ENCODE results near the gene PGA3. TPM values are rescaled to one million over a fixed set of nuclear protein-coding genes. Genes with fewer than 3 reads are reported as not detected.
A peak's percentile ranks its signal among the peaks of the same experiment; 100 is the strongest.
"Not testable (repeated sequence)": the region's sequence is repeated elsewhere in the genome, so short reads cannot be mapped to it uniquely, and the experiment has no call there.

Gene PGA3
- polyA plus RNA-seq: not detected

DNA sequence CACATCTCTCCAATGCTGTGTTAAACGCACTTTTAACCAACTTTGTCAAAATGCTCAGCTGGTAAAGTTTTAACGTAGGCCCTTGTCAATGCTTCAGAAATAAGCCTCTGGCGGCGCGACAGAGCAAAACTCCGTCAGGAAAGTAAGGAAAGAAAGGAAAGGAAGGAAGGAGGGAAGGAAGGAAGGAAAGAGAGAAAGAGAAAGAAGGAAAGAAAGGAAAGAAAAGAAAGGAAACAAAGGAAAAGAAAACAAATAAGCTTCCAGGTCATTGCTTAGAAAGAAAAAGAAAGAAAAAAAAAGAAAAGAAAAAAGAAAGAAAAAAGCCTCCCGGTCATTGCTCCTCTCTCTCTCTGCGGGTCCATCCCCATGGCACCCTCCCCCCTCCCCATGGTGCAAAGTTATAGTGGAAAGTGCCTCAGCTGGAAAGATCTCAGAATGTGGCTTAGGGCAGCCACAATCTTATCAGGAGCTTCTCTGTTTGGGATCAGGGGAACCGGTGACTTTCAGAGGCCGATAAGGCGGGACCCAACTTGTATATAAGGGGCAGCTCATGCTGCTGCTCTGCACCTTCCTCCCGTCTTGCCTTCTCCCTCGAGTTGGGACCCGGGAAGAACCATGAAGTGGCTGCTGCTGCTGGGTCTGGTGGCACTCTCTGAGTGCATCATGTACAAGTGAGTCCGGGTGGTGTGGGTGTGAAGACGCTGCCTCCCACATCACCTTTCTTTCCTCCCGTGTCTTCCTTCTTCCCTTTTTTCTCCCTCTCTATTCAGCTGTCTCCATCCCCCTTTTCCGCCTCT, at the start of gene PGA3:
PGA3 (plus strand) TSS at position 566 of the 797 bp plus-strand sequence; CDS start at position 616, 50 bp downstream.
- not testable (repeated sequence) for H3K4me1 Mint-ChIP-seq; H3K4me3 Mint-ChIP-seq; H3K9me3 Mint-ChIP-seq; H3K27me3 Mint-ChIP-seq (ENCODE audit: low read depth in 3 of 3); H3K27ac Mint-ChIP-seq; DNase-seq; H3K36me3 Mint-ChIP-seq

DNA sequence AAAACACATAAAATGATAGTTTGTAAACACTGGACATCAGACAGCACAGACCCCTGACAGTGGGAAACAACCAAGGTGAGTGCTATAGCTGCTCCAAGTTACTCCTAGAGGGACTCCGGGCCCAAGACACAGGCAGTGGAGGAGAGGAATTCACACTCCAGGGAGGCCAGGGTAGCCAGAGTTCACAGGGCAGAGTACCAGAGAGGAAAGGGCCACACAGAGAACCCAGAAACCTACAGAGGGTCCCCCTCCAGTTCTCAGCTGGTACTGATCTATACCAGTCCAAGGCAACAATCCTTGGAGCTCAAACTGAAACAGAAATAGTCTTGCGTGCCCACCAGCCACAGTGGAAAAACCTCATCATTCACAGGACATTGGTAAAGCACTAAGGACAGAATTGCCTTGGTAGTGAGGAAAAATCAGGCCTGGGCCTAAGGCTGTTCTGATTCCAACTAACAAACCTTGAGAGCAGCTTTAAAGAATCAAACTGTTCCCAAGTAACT, 49.7 kb upstream of the PGA3 start:
- DNase-seq: no peak
- Mint-ChIP-seq H3K4me3 (no peak overlapping the region), H3K4me1 (peaks cover 7% of the 10 kb centered on the region in 2 donors)

DNA sequence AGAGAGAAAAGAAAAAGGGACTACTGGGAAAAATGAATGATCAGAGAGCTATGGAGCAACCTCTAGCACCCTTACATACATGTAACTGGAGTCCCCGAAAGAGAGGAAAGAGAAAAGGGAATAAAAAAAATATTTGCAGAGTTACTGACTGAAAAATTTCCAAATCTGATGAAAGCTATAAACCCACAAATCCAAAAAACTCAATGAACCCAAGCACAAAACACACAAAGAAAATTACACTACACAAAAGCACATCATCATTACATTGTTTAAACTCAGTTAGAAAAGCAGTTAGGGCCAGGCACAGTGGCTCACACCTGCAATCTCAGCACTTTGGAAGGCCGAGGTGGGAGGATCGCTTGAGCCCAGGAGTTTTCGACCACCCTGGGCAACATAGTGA, 48.8 kb upstream of the PGA3 start:
- Mint-ChIP-seq H3K27ac (no peak overlapping the region), H3K4me1 (peaks cover 7% of the 10 kb centered on the region in 2 donors), H3K27me3 (ENCODE audit: low read depth in 3 of 3) (peaks cover 0 to 3% (median 1%) of the 10 kb centered on the region in 3 donors), H3K36me3 (peaks cover 6 to 23% (median 16%) of the 10 kb centered on the region in 3 donors), H3K4me3 (no peak overlapping the region), H3K9me3 (peaks cover 0 to 9% (median 5%) of the 10 kb centered on the region in 6 donors)
- no peak for DNase-seq

More for the DNA sequence above, 49.7 kb upstream of the PGA3 start:
- no peak overlapping the region for H3K27ac Mint-ChIP-seq
- H3K36me3 Mint-ChIP-seq: peaks cover 6 to 23% (median 16%) of the 10 kb centered on the region in 3 donors
- peaks cover 0 to 1% (median 0%) of the 10 kb centered on the region in 3 donors for H3K27me3 Mint-ChIP-seq (ENCODE audit: low read depth in 3 of 3)
- peaks cover 0 to 9% (median 5%) of the 10 kb centered on the region in 6 donors for H3K9me3 Mint-ChIP-seq

DNA sequence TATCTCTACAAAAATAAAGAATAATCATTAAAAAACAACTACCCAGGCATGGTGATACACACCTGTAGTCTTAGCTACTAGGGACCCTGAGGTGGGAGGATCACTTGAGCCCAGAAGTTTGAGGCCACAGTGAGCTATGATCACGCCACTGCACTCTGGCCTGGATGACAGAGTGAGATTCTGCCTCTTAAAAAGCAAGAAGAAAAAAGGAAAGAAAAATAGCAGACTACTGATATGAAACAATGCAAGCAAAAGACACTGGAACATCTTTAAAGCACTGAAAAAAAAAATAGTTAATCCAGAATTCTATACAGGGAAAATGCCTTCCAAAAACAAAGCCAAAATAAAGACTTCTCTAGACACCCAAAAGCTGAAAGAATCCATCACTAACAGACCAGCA, 48.0 kb upstream of the PGA3 start:
- DNase-seq: no peak
- Mint-ChIP-seq H3K9me3 (peaks cover 0 to 9% (median 5%) of the 10 kb centered on the region in 6 donors), H3K27ac (peak overlapping the region in 2 of 6 donors; percentile 30 to 31), H3K36me3 (peaks cover 6 to 23% (median 12%) of the 10 kb centered on the region in 3 donors), H3K27me3 (ENCODE audit: low read depth in 3 of 3) (peaks cover 1 to 6% (median 2%) of the 10 kb centered on the region in 3 donors), H3K4me3 (no peak overlapping the region), H3K4me1 (peaks cover 5 to 6% of the 10 kb centered on the region in 2 donors)

DNA sequence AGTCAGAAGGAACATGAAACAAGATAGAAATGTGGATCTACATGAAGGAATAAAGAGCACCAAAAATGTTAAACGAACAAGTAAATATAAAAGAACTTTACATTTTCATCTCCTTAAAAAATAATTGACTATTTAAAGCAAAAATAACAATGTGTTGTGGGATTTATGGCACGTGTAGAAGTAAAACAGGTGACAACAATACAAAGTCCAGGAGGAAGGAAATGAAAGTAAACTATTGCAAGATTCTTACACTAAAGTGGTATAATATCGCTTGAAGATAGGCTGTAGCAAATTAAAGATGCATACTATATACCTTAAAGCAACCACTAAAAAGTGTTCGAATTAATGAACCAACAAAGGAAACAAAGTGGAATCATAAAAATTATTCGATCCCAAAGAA, 47.6 kb upstream of the PGA3 start:
- Mint-ChIP-seq H3K9me3 (peaks cover 0 to 9% (median 5%) of the 10 kb centered on the region in 6 donors), H3K4me3 (no peak overlapping the region), H3K27me3 (ENCODE audit: low read depth in 3 of 3) (peaks cover 6 to 11% (median 6%) of the 10 kb centered on the region in 3 donors), H3K36me3 (peaks cover 6 to 23% (median 12%) of the 10 kb centered on the region in 3 donors), H3K27ac (peak overlapping the region in 1 of 6 donors; percentile 31), H3K4me1 (peaks cover 8 to 10% of the 10 kb centered on the region in 2 donors)
- DNase-seq: no peak

DNA sequence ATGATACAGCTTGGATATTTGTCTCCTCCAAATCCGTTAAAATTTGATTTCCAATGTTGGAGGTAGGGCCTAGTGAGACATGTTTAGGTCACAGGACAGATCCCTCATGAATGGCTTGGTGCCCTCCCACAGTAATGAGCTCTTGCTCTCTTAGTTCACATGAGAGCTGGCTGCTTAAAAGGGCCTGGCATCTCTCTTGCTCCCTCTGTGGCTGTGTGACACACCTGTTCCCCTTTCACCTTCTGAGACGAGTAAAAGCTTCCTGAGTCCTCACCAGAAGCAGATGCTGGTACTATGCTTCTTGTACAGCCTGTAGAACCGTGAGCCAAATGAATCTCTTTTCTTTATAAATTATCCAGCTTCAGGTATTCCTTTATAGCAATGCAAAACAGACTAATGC, 45.6 kb upstream of the PGA3 start:
- H3K27me3 Mint-ChIP-seq (ENCODE audit: low read depth in 3 of 3): peaks cover 16 to 23% (median 17%) of the 10 kb centered on the region in 3 donors
- H3K4me1 Mint-ChIP-seq: peaks cover 21 to 27% of the 10 kb centered on the region in 2 donors
- H3K4me3 Mint-ChIP-seq: no peak overlapping the region
- no peak for DNase-seq
- peaks cover 6 to 23% (median 12%) of the 10 kb centered on the region in 3 donors for H3K36me3 Mint-ChIP-seq
- H3K9me3 Mint-ChIP-seq: peaks cover 0 to 9% (median 5%) of the 10 kb centered on the region in 6 donors
- peak overlapping the region in 2 of 6 donors; percentile 5 to 38 for H3K27ac Mint-ChIP-seq

DNA sequence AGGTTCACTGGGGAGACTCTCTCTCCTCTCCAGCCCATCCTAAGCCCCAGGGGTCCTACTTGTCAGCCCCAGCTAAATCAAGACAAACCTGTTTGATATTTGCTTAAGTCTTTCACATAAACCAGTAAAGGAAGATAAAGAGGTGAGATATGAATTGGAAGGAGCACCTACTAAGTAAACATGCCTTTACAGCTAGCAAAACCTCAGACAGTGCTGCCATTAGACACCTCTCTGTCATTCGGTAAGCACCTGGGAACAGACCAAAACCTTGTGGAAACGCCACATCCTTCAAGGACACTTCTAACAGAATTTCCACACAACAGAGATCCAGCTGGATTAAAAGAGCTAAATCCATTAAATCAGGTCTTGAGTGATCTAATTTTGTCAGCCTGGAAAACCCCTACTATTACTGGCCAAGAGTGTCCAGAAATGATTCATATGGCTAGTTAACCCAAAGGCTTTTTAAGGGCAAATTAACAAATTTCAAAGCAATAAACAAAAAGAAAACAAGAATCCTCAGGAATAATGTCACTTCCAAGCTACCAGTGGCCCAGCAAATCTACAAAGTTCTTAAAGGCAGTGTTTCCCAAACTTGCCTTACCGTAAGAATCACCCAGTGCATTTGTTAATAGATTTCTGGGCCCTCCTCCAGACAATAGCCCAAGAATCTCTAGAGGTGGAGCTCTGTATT, 44.5 kb upstream of the PGA3 start:
- Mint-ChIP-seq H3K4me3 (peak overlapping the region in 1 of 5 donors; percentile 40), H3K4me1 (peaks cover 25 to 31% of the 10 kb centered on the region in 2 donors), H3K27ac (peak overlapping the region in 5 of 6 donors; percentile 75 to 95 (median 81)), H3K27me3 (ENCODE audit: low read depth in 3 of 3) (peaks cover 15 to 23% (median 19%) of the 10 kb centered on the region in 3 donors), H3K36me3 (peaks cover 6 to 23% (median 12%) of the 10 kb centered on the region in 3 donors), H3K9me3 (peaks cover 0 to 9% (median 5%) of the 10 kb centered on the region in 6 donors)
- DNase-seq: no peak

DNA sequence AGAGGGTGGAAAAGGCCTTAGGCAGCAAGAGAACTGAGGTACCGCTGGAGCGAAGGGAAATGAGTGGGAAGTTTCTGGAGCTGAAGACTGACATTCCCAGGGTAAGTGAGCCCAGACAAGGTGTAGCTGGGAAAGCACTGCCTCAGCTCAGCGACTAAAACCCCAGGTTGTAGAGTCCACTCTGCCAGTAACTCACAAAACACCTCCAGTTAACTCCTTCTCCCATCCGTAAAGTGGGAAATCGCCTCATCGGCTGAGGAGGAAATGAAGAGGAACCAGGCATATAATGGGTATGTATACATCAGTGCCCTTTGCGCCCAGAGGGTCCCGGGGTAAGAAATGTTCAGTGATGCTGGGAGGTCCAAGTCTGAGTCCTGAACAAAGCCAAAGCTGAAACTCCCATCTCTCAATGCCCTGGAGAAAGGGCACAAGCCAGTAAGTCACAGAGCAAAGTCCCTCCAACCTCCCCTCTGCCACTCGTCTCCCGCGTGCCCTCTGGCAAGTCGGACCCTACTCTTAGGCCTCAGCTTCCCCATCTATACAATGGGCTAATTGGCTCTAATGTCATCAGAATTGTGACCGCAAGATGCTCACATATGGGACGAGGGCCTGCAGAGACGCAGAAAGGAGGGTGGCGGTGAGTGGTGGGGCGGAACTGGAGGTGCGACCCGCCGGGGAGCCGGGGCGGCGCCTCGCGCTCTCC, 42.7 kb upstream of the PGA3 start:
- H3K9me3 Mint-ChIP-seq: no peaks in the 10 kb centered on the region
- H3K27ac Mint-ChIP-seq: peak overlapping the region; percentile 92 to 99 (median 94)
- peaks cover 31 to 36% of the 10 kb centered on the region in 2 donors for H3K4me1 Mint-ChIP-seq
- peak overlapping the region; percentile 82 to 93 (median 87) for H3K4me3 Mint-ChIP-seq
- H3K36me3 Mint-ChIP-seq: peaks cover 0 to 5% (median 0%) of the 10 kb centered on the region in 3 donors
- H3K27me3 Mint-ChIP-seq (ENCODE audit: low read depth in 3 of 3): peaks cover 15 to 23% (median 21%) of the 10 kb centered on the region in 3 donors
- DNase-seq: no peak

DNA sequence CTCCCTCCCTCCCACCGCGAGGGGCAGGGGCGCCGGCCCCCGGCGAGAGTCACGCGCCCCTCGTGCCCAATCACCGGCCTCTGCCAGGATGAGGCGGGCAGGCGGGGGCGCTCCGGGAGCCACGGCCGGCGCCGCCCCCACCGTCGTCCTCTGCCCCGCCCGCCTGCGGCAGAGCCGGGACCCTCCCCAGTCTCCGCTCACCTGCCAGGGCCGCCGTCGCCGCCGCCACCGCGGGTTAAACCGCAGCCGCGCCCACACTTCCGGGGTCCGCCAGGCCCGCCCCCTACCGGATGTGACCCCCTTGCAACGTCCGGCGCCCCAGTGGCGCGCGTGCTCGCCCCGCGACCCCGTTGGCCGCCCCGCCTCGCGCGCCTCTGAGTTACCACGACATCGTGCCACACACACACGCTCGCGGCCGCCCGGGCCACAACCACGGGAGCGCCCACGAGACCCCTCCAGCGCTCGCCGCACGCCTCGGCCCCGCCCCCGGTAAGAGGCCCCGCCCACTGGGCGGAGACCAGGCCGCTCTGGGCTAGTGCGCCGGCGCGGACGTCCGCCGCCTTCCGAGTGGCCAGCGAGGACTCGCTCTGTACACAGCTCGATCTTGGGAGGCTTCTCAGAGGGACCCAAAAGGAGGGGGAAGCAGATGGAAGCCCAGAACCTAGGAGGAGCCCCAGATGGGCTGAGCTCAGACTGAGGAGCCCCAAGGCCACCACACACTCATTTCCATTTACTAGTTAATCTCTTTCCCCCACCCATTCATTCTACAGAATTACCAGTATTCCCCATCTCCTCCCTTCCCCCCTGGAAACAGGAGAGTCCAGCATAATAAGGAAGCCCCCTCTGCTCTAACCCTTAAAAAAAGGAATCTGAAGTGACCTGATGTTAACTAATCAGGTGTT, 41.9 kb upstream of the PGA3 start, which contains the start of gene VPS37C:
VPS37C (minus strand) TSS at position 237 of the 902 bp plus-strand sequence. CDS start 22,597 bp downstream, outside the sequence.
- Mint-ChIP-seq H3K27me3 (ENCODE audit: low read depth in 3 of 3) (peaks cover 15 to 23% (median 21%) of the 10 kb centered on the region in 3 donors), H3K27ac (peak within 1 kb of the TSS; percentile 94 to 99 (median 96)), H3K4me1 (peaks cover 30 to 36% of the 10 kb centered on the region in 2 donors), H3K9me3 (no peaks in the 10 kb centered on the region), H3K4me3 (peak within 1 kb of the TSS; percentile 89 to 96 (median 93)), H3K36me3 (peaks cover 0 to 5% (median 0%) of the 10 kb centered on the region in 3 donors)
- peak; percentile 98 for DNase-seq

DNA sequence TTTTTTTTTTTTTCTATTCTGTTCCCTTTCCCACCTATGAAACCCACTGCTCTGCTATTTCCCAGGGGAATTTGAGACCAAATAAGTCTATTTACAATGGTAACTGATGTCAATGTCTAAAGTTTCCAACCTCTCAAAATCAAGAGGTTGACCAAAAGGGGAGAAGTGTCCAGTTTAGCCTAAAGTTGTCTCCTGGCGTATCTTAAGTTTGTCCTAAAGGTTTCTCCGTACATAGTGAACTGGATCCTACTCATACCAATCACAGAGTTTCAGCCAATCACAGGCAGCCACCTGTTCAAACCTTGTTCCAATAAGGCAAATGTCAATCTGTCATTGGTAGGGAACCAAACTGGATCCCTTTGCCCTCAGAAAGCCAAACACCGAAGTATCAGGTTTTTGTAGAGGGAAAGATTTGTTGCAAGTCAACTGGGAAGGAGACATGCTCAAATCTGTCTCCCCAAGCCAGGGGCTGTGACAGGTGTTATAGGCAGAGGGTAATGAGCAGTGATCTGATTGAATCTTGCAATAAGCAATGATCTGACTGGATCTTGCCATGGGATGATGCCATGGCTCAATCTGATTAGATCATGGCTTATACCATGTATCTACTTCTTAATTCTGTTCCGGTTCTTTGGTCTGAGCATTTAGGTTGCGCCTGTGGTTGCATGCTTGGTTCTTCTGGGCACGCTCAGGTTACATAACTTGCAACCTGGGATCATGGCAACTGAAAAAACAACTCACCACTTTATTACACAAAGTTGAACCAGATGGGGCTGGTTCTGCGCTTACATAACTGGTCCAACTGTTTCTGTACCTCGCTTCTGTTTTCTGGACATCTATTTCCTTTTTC, 41.0 kb upstream of the PGA3 start:
- H3K27ac Mint-ChIP-seq: peak overlapping the region; percentile 94 to 97 (median 95)

DNA sequence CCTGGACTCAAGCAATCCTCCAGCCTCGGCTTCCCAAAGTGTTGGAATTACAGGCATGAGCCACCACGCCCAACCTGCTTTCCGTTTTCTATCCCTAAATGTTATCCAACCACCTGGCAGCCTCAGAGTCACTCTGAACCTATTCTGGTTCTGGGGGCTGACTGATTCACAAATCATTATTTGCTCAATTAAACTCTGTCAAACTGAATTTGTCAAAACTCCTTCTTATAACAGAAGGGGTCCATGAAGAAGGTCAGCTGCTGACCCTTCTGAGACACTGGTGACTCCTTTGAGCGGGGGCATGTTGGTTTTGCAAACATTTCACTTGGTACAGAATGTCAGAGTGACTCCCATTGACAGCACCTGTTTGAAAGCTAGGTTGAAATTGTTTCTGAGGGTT, 40.3 kb upstream of the PGA3 start:
- Mint-ChIP-seq H3K27me3 (ENCODE audit: low read depth in 3 of 3) (peaks cover 16 to 23% (median 21%) of the 10 kb centered on the region in 3 donors), H3K4me3 (peak overlapping the region in 2 of 5 donors; percentile 7 to 18), H3K36me3 (no peaks in the 10 kb centered on the region), H3K27ac (peak overlapping the region in 1 of 6 donors; percentile 22), H3K4me1 (peaks cover 30 to 36% of the 10 kb centered on the region in 2 donors), H3K9me3 (no peaks in the 10 kb centered on the region)
- DNase-seq: no peak

More for the DNA sequence above, 41.0 kb upstream of the PGA3 start:
- DNase-seq: peak in 1 of 3 donors; percentile 11
- Mint-ChIP-seq H3K36me3 (no peaks in the 10 kb centered on the region), H3K27me3 (ENCODE audit: low read depth in 3 of 3) (peaks cover 15 to 23% (median 21%) of the 10 kb centered on the region in 3 donors), H3K4me3 (peak overlapping the region; percentile 89 to 96 (median 93)), H3K4me1 (peaks cover 30 to 36% of the 10 kb centered on the region in 2 donors), H3K9me3 (no peaks in the 10 kb centered on the region)
